GM23248 (cell line): ENCODE measurements around the gene PLEKHA6.

Experiments
- EZH2 ChIP-seq: fragments of 200-600 bp; sonication (generic); IDR thresholded peaks from 2 replicates; pipeline ENCODE4 v1.6.1; 2018; ENCODE audit warnings: antibody characterized with exemption, mild to moderate bottlenecking; ENCODE audit not compliant: insufficient read depth, poor library complexity, severe bottlenecking
- EZH2phosphoT487 ChIP-seq: fragments of 200-600 bp; sonication (generic); IDR thresholded peaks from 2 replicates; pipeline ENCODE4 v1.6.1; 2018; ENCODE audit warnings: antibody characterized with exemption, moderate library complexity, mild to moderate bottlenecking, low read depth; ENCODE audit not compliant: insufficient read depth

- TF ChIP-seq EZH2 = no peak
- TF ChIP-seq EZH2phosphoT487 = no peak
Measured at GRCh38 chr1:204228896-204229295, 130.8 kb downstream of the PLEKHA6 start.
